ENCODE measurements around the gene UGT2B7.
"Not testable (repeated sequence)": the region's sequence is repeated elsewhere in the genome, so short reads cannot be mapped to it uniquely, and the experiment has no call there.

UGT2B7 gene

DNA sequence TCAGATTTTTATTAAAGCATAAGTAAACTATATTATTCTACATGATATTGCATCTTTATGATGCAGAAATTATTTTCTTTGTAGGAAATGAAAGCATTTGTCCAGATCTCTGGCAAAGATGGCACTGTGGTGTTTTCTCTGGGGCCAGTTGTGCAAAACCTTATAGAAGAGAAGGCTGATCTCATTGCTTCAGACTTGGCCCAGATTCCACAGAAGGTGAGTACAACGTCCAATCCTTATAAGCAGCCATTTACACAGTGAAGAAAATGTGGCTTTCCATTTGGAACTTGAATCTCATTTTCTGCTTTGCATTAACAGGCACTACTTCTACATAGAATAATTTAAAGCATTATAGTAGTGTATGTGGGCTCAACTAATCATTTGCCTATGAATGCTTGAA, 6.9 kb upstream of the UGT2B7 start:
- Histone ChIP-seq H3K4me3 (ENCODE audit: low read depth in 1 of 2, low read length in 2 of 2) (no peak overlapping the region), H3K27me3 (ENCODE audit: low read depth, low read length) (no peaks in the 10 kb centered on the region), H3K4me1 (ENCODE audit: control insufficient read depth in 1 of 2, insufficient read depth in 2 of 2, low read length in 2 of 2) (no peaks in the 10 kb centered on the region), H3K9me3 (ENCODE audit: control insufficient read depth in 1 of 2, low read length in 2 of 2) (no peaks in the 10 kb centered on the region), H3K36me3 (ENCODE audit: control insufficient read depth in 1 of 2, insufficient read depth in 2 of 2, low read length in 2 of 2) (no peaks in the 10 kb centered on the region), H3K27ac (ENCODE audit: low read length) (no peak overlapping the region)

GRCh38 chr4:69092190-69092589, 4.1 kb upstream of the UGT2B7 start:
- Histone ChIP-seq H3K36me3 (ENCODE audit: control insufficient read depth in 1 of 2, insufficient read depth in 2 of 2, low read length in 2 of 2) (no peaks in the 10 kb centered on the region), H3K9me3 (ENCODE audit: control insufficient read depth in 1 of 2, low read length in 2 of 2) (no peaks in the 10 kb centered on the region), H3K4me1 (ENCODE audit: control insufficient read depth in 1 of 2, insufficient read depth in 2 of 2, low read length in 2 of 2) (no peaks in the 10 kb centered on the region), H3K4me3 (ENCODE audit: low read depth in 1 of 2, low read length in 2 of 2) (no peak overlapping the region), H3K27ac (ENCODE audit: low read length) (no peak overlapping the region), H3K27me3 (ENCODE audit: low read depth, low read length) (no peaks in the 10 kb centered on the region)

GRCh38 chr4:69092980-69093568, 3.2 kb upstream of the UGT2B7 start:
- Histone ChIP-seq H3K27me3 (ENCODE audit: low read depth, low read length) (no peaks in the 10 kb centered on the region), H3K4me1 (ENCODE audit: control insufficient read depth in 1 of 2, insufficient read depth in 2 of 2, low read length in 2 of 2) (no peaks in the 10 kb centered on the region), H3K4me3 (ENCODE audit: low read depth in 1 of 2, low read length in 2 of 2) (no peak overlapping the region), H3K9me3 (ENCODE audit: control insufficient read depth in 1 of 2, low read length in 2 of 2) (no peaks in the 10 kb centered on the region), H3K36me3 (ENCODE audit: control insufficient read depth in 1 of 2, insufficient read depth in 2 of 2, low read length in 2 of 2) (no peaks in the 10 kb centered on the region), H3K27ac (ENCODE audit: low read length) (no peak overlapping the region)

DNA sequence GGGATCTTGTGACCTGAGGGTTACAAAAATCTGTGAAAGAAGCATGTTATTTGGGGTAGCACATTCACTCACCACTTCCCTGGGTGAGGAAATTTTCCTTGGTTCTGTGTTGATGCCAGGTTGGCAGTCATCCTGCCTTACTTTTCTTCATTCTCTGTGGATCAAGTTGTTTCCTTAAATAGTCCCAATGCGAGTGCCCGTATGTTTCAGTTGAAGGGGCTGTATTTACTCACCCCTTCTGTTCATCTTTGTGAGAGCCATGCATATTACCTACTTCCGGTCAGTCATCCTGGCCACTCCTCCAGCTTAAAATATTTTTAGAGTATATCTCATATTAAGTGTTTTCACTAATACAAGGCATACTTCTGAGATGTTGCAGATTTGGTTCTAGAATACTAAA, 2.6 kb upstream of the UGT2B7 start:
- H3K4me1 ChIP-seq (ENCODE audit: control insufficient read depth in 1 of 2, insufficient read depth in 2 of 2, low read length in 2 of 2) = no peaks in the 10 kb centered on the region
- no peak overlapping the region for H3K27ac ChIP-seq (ENCODE audit: low read length)
- H3K9me3 ChIP-seq (ENCODE audit: control insufficient read depth in 1 of 2, low read length in 2 of 2) = no peaks in the 10 kb centered on the region
- no peaks in the 10 kb centered on the region for H3K36me3 ChIP-seq (ENCODE audit: control insufficient read depth in 1 of 2, insufficient read depth in 2 of 2, low read length in 2 of 2)
- H3K27me3 ChIP-seq (ENCODE audit: low read depth, low read length) = no peaks in the 10 kb centered on the region
- H3K4me3 ChIP-seq (ENCODE audit: low read depth in 1 of 2, low read length in 2 of 2) = no peak overlapping the region

GRCh38 chr4:69095301-69095731, 958 bp upstream of the UGT2B7 start:
- Histone ChIP-seq H3K4me3 (ENCODE audit: low read depth in 1 of 2, low read length in 2 of 2) (no peak overlapping the region), H3K36me3 (ENCODE audit: control insufficient read depth in 1 of 2, insufficient read depth in 2 of 2, low read length in 2 of 2) (no peaks in the 10 kb centered on the region), H3K27me3 (ENCODE audit: low read depth, low read length) (no peaks in the 10 kb centered on the region), H3K9me3 (ENCODE audit: control insufficient read depth in 1 of 2, low read length in 2 of 2) (no peaks in the 10 kb centered on the region), H3K4me1 (ENCODE audit: control insufficient read depth in 1 of 2, insufficient read depth in 2 of 2, low read length in 2 of 2) (no peaks in the 10 kb centered on the region), H3K27ac (ENCODE audit: low read length) (no peak overlapping the region)

GRCh38 chr4:69096810-69097209, 536 bp downstream of the UGT2B7 start:
- H3K4me1 ChIP-seq (ENCODE audit: control insufficient read depth in 1 of 2, insufficient read depth in 2 of 2, low read length in 2 of 2) = no peaks in the 10 kb centered on the region
- H3K36me3 ChIP-seq (ENCODE audit: control insufficient read depth in 1 of 2, insufficient read depth in 2 of 2, low read length in 2 of 2) = no peaks in the 10 kb centered on the region
- H3K4me3 ChIP-seq (ENCODE audit: low read depth in 1 of 2, low read length in 2 of 2) = no peak overlapping the region
- no peaks in the 10 kb centered on the region for H3K9me3 ChIP-seq (ENCODE audit: control insufficient read depth in 1 of 2, low read length in 2 of 2)
- no peaks in the 10 kb centered on the region for H3K27me3 ChIP-seq (ENCODE audit: low read depth, low read length)
- H3K27ac ChIP-seq (ENCODE audit: low read length) = no peak overlapping the region

DNA sequence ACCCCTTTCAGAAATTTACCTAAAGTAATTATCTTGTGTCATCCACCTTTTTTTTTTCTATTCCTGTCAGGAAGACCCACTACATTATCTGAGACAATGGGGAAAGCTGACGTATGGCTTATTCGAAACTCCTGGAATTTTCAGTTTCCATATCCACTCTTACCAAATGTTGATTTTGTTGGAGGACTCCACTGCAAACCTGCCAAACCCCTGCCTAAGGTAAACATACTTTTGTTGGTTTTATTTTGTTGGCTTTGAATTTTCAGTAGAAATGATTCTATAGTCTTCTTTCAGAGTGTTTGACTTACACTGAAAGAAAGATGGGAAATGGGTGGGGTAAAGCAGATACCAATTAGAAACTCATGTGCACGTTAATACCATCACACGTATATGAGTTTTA, 2.2 kb downstream of the UGT2B7 start:
- no peaks in the 10 kb centered on the region for H3K4me1 ChIP-seq (ENCODE audit: control insufficient read depth in 1 of 2, insufficient read depth in 2 of 2, low read length in 2 of 2)

DNA sequence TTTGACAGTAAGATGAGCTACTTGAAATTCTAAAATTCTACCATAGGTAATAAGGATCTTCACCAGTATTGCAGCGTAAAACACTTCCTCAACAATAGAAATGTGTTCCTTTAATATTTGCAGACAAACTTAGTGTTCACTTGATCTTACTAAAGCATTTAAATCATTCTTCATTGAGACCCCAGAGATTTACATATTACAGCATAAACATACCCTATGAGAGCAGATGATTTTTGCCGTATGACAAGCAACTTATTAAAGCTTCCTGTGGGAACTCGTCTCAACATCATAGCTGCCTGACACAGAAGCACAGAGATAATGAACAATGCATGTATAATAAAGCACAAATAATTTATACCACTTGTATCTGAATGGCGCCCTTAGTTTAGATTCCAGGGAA, 3.6 kb downstream of the UGT2B7 start:
- H3K27ac ChIP-seq (ENCODE audit: low read length) = no peak overlapping the region
- no peaks in the 10 kb centered on the region for H3K9me3 ChIP-seq (ENCODE audit: control insufficient read depth in 1 of 2, low read length in 2 of 2)
- no peaks in the 10 kb centered on the region for H3K4me1 ChIP-seq (ENCODE audit: control insufficient read depth in 1 of 2, insufficient read depth in 2 of 2, low read length in 2 of 2)
- H3K4me3 ChIP-seq (ENCODE audit: low read depth in 1 of 2, low read length in 2 of 2) = no peak overlapping the region
- no peaks in the 10 kb centered on the region for H3K36me3 ChIP-seq (ENCODE audit: control insufficient read depth in 1 of 2, insufficient read depth in 2 of 2, low read length in 2 of 2)
- H3K27me3 ChIP-seq (ENCODE audit: low read depth, low read length) = no peaks in the 10 kb centered on the region

More for the DNA sequence above, 2.2 kb downstream of the UGT2B7 start:
- Histone ChIP-seq H3K27ac (ENCODE audit: low read length) (no peak overlapping the region), H3K4me3 (ENCODE audit: low read depth in 1 of 2, low read length in 2 of 2) (no peak overlapping the region), H3K36me3 (ENCODE audit: control insufficient read depth in 1 of 2, insufficient read depth in 2 of 2, low read length in 2 of 2) (no peaks in the 10 kb centered on the region), H3K9me3 (ENCODE audit: control insufficient read depth in 1 of 2, low read length in 2 of 2) (no peaks in the 10 kb centered on the region), H3K27me3 (ENCODE audit: low read depth, low read length) (no peaks in the 10 kb centered on the region)

- H3K36me3 ChIP-seq (ENCODE audit: control insufficient read depth in 1 of 2, insufficient read depth in 2 of 2, low read length in 2 of 2); H3K9me3 ChIP-seq (ENCODE audit: control insufficient read depth in 1 of 2, low read length in 2 of 2); H3K4me1 ChIP-seq (ENCODE audit: control insufficient read depth in 1 of 2, insufficient read depth in 2 of 2, low read length in 2 of 2); H3K27me3 ChIP-seq (ENCODE audit: low read depth, low read length); H3K27ac ChIP-seq (ENCODE audit: low read length); H3K4me3 ChIP-seq (ENCODE audit: low read depth in 1 of 2, low read length in 2 of 2): not testable (repeated sequence)
Measured at GRCh38 chr4:69102668-69103067, 6.4 kb downstream of the UGT2B7 start.

DNA sequence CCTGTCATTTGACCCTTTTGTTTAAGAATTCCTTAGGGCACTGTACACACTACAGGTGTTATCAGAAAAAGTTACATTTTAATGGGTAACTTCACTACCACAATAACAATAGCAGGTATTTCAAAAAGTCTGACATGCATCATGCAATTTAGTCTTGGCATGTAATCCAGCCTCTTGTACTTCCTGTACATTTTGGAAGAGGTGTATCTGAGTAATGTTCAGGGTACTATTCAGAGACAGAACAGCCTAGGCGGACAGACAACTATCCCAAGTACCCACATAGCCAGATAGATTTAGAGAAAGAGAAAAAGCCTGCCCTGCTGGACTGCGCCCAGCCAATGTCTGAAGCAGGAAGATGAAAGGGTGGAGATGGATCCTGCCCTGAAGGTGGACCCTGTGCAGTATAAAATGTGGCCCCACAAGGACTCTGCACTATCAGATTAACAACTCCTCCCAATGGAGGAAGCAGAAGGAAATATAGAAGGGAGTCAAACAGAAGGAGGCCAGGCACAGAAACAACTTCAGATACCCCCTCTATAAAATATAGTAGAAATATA, 8.5 kb downstream of the UGT2B7 start:
- H3K36me3 ChIP-seq (ENCODE audit: control insufficient read depth in 1 of 2, insufficient read depth in 2 of 2, low read length in 2 of 2) = no peaks in the 10 kb centered on the region
- H3K4me3 ChIP-seq (ENCODE audit: low read depth in 1 of 2, low read length in 2 of 2) = no peak overlapping the region
- H3K27ac ChIP-seq (ENCODE audit: low read length) = no peak overlapping the region
- no peaks in the 10 kb centered on the region for H3K4me1 ChIP-seq (ENCODE audit: control insufficient read depth in 1 of 2, insufficient read depth in 2 of 2, low read length in 2 of 2)
- peaks cover 0 to 2% of the 10 kb centered on the region in 2 donors for H3K9me3 ChIP-seq (ENCODE audit: control insufficient read depth in 1 of 2, low read length in 2 of 2)
- no peaks in the 10 kb centered on the region for H3K27me3 ChIP-seq (ENCODE audit: low read depth, low read length)

DNA sequence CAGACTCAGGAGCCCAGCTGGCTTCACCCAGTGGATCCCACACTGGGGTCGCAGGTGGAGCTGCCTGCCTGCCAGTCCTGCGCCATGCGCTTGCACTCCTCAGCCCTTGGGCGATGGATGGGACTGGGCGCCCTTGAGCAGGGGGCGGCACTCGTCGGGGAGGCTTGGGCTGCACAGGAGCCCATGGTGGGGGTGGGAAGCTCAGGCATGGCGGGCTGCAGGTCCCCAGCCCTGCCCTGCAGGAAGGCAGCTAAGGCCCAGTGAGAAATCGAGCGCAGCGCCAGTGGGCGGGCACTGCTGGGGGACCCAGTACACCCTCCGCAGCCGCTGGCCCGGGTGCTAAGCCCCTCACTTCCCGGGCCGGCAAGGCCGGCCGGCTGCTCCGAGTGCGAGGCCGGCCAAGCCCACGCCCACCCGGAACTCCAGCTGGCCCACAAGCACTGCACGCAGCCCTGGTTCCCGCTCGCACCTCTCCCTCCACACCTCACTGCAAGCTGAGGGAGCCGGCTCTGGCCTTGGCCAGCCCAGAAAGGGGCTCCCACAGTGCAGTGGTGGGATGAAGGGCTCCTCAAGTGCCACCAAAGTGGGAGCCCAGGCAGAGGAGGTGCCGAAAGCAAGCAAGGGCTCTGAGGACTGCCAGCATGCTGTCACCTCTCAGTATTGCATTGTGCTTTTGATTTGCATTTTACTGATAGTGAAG, 19.0 kb downstream of the UGT2B7 start:
- not testable (repeated sequence) for H3K36me3 ChIP-seq (ENCODE audit: control insufficient read depth in 1 of 2, insufficient read depth in 2 of 2, low read length in 2 of 2); H3K27me3 ChIP-seq (ENCODE audit: low read depth, low read length); H3K27ac ChIP-seq (ENCODE audit: low read length); H3K4me3 ChIP-seq (ENCODE audit: low read depth in 1 of 2, low read length in 2 of 2); H3K9me3 ChIP-seq (ENCODE audit: control insufficient read depth in 1 of 2, low read length in 2 of 2); H3K4me1 ChIP-seq (ENCODE audit: control insufficient read depth in 1 of 2, insufficient read depth in 2 of 2, low read length in 2 of 2)

DNA sequence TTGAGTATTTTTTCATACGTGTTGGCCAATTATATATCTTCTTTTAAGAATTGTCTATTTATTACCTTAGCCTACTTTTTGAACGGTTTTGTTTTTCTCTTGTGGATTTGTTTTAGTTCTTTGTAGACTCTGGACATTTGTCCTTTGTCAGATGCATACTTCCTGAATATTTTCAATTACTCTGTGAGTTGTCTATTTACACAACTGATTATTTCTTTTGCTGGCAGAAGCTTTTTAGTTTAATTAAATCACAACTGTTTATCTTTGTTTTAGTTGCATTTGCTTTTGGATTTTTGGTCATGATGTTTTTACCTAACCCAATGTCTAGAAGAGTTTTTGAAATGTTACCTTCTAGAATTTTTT, 19.6 kb downstream of the UGT2B7 start:
- Histone ChIP-seq H3K27me3 (ENCODE audit: low read depth, low read length) (no peaks in the 10 kb centered on the region), H3K27ac (ENCODE audit: low read length) (no peak overlapping the region), H3K4me1 (ENCODE audit: control insufficient read depth in 1 of 2, insufficient read depth in 2 of 2, low read length in 2 of 2) (no peaks in the 10 kb centered on the region), H3K9me3 (ENCODE audit: control insufficient read depth in 1 of 2, low read length in 2 of 2) (no peaks in the 10 kb centered on the region), H3K36me3 (ENCODE audit: control insufficient read depth in 1 of 2, insufficient read depth in 2 of 2, low read length in 2 of 2) (no peaks in the 10 kb centered on the region), H3K4me3 (ENCODE audit: low read depth in 1 of 2, low read length in 2 of 2) (no peak overlapping the region)

All from muscle layer of duodenum (tissue), 2 donors.